Adrenal gland (tissue), 5 donors: ENCODE measurements around the gene JAM3.

Experiments used
- POLR2A ChIP-seq, 2 donors: fragments of 450-650 bp; IDR thresholded peaks; one replicate each; pipeline ENCODE4 v1.6.1; 2017; ENCODE audit warnings: antibody characterized with exemption in 2 of 2, mild to moderate bottlenecking in 2 of 2, moderate library complexity in 1 of 2
- TF ChIP-seq, protein P1 (sequence below), 6 experiments: fragments of 450-650 bp in 4 of 6; fragments of 200-600 bp in 2 of 6; sonication (generic) in 1 of 6; IDR thresholded peaks; 1 replicate in 5 of 6; 2 replicates in 1 of 6; pipeline versions ENCODE4 v1.5.1 to v1.8.0; 2016 to 2021; ENCODE audit warnings: antibody characterized with exemption in 6 of 6, mild to moderate bottlenecking in 2 of 6, moderate library complexity in 1 of 6
- donor health status: DM: no; HTN: no; CAD: no.

DNA sequence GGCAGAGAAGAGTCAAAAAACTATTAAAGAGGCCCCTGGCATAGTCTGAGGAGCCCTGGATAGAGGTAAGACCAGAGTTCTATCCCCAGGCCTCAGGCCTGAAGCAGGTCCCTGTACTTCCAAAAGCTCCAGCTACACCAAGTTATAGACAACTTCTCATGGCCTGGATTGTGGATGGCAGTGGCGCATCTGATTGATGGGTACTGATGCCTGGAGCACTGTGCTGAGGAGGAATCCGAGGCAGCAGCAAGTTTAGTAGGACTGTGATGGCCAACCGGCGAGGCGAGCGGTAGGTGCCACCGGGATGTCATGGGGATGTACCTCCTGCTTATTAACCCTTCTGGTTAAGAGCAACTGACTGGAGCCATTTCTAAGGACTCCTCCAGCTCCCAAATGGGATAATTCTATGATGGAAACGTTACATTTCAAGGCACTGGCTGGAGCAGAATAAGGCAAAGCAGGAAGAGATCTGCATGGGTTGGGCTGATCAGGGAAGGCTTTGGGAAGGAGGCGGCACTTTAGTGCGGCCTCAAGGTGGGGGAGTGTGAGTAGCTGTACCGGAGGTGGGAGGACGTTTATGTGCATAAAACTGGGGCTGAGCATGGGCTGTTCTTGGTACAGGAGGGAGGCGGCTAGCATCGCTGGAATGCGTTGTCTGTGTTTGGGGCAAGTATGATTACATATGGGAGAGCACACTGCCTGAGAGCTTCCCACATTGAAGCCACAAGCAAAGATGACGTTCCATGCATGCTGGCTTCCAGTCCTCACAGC, 24.2 kb upstream of the JAM3 start:
- TF ChIP-seq, protein P1, sequence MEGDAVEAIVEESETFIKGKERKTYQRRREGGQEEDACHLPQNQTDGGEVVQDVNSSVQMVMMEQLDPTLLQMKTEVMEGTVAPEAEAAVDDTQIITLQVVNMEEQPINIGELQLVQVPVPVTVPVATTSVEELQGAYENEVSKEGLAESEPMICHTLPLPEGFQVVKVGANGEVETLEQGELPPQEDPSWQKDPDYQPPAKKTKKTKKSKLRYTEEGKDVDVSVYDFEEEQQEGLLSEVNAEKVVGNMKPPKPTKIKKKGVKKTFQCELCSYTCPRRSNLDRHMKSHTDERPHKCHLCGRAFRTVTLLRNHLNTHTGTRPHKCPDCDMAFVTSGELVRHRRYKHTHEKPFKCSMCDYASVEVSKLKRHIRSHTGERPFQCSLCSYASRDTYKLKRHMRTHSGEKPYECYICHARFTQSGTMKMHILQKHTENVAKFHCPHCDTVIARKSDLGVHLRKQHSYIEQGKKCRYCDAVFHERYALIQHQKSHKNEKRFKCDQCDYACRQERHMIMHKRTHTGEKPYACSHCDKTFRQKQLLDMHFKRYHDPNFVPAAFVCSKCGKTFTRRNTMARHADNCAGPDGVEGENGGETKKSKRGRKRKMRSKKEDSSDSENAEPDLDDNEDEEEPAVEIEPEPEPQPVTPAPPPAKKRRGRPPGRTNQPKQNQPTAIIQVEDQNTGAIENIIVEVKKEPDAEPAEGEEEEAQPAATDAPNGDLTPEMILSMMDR (IDR thresholded peaks at IDR 0.05): no peak
- TF ChIP-seq POLR2A (IDR thresholded peaks at IDR 0.05): no peak
